Measurements from ENCODE around the gene NINJ1.

Gene NINJ1

GRCh38 chr9:93124793-93125192, 9.3 kb downstream of the NINJ1 start:
- TF ChIP-seq TAF1 (IDR thresholded peaks at IDR 0.05; ENCODE audit: borderline replicate concordance, insufficient read depth, low read length) (no peak), REST (IDR thresholded peaks at IDR 0.05; ENCODE audit: insufficient read depth in 1 of 2, low read depth in 2 of 2, low read length in 2 of 2) (no peak), POLR2AphosphoS5 (IDR thresholded peaks at IDR 0.05; ENCODE audit: low read depth, low read length) (no peak), FOXP2 (optimal IDR thresholded peaks at IDR 0.05; ENCODE audit: borderline replicate concordance, extremely low read depth, extremely low read length, insufficient read depth) (no peak), SIN3A (IDR thresholded peaks at IDR 0.05; ENCODE audit: borderline replicate concordance, insufficient read depth, low read length) (no peak)

- TF ChIP-seq TAF1 (IDR thresholded peaks at IDR 0.05; ENCODE audit: borderline replicate concordance, insufficient read depth, low read length), result no peak
- no peak for TF ChIP-seq SIN3A (IDR thresholded peaks at IDR 0.05; ENCODE audit: borderline replicate concordance, insufficient read depth, low read length)
- no peak for TF ChIP-seq REST (IDR thresholded peaks at IDR 0.05; ENCODE audit: insufficient read depth in 1 of 2, low read depth in 2 of 2, low read length in 2 of 2)
Measured at GRCh38 chr9:93123561-93124283, 10.3 kb downstream of the NINJ1 start.

- no peak for TF ChIP-seq FOXP2 (optimal IDR thresholded peaks at IDR 0.05; ENCODE audit: borderline replicate concordance, extremely low read depth, extremely low read length, insufficient read depth)
- no peak for TF ChIP-seq POLR2AphosphoS5 (IDR thresholded peaks at IDR 0.05; ENCODE audit: low read depth, low read length)
- TF ChIP-seq TAF1 (IDR thresholded peaks at IDR 0.05; ENCODE audit: borderline replicate concordance, insufficient read depth, low read length), result no peak
- TF ChIP-seq SIN3A (IDR thresholded peaks at IDR 0.05; ENCODE audit: borderline replicate concordance, insufficient read depth, low read length), result no peak
- TF ChIP-seq REST (IDR thresholded peaks at IDR 0.05; ENCODE audit: insufficient read depth in 1 of 2, low read depth in 2 of 2, low read length in 2 of 2), result no peak
Measured at GRCh38 chr9:93122721-93123221, 11.3 kb downstream of the NINJ1 start.

- TF ChIP-seq REST (IDR thresholded peaks at IDR 0.05; ENCODE audit: insufficient read depth in 1 of 2, low read depth in 2 of 2, low read length in 2 of 2) (no peak), SIN3A (IDR thresholded peaks at IDR 0.05; ENCODE audit: borderline replicate concordance, insufficient read depth, low read length) (no peak), FOXP2 (optimal IDR thresholded peaks at IDR 0.05; ENCODE audit: borderline replicate concordance, extremely low read depth, extremely low read length, insufficient read depth) (no peak), TAF1 (IDR thresholded peaks at IDR 0.05; ENCODE audit: borderline replicate concordance, insufficient read depth, low read length) (no peak), POLR2AphosphoS5 (IDR thresholded peaks at IDR 0.05; ENCODE audit: low read depth, low read length) (no peak)
Measured at GRCh38 chr9:93121316-93122241, 12.5 kb downstream of the NINJ1 start.
